ENCODE results near the gene ADCY2. TPM values are rescaled to one million over a fixed set of nuclear protein-coding genes. Genes with fewer than 3 reads are reported as not detected.

Gene ADCY2
- total and polyA plus RNA-seq, 2 of the 13 experiments (the other 11 are each of a cell fraction or from before 2014, with no cell fraction given), result not detected

- Histone ChIP-seq H3K79me2 (ENCODE audit: insufficient read depth, low read length) (no peaks in the 10 kb centered on the region), H4K20me1 (ENCODE audit: insufficient read depth, low read length) (no peaks in the 10 kb centered on the region), H3K27me3 (ENCODE audit: control insufficient read depth in 1 of 2, insufficient read depth in 2 of 2, low read length in 2 of 2) (peaks cover 0 to 30% of the 10 kb centered on the region in 2 experiments; a peak in 3 of 5 replicates), H3K27ac (ENCODE audit: extremely low read length, insufficient read depth, low read length) (no peak overlapping the region), H3K4me3 (replicated peaks in 1 of 3; ENCODE audit: insufficient read depth in 1 of 3, low read depth in 2 of 3, low read length in 3 of 3) (no peak overlapping the region), H3K9me3 (ENCODE audit: low read length) (no peaks in the 10 kb centered on the region), H3K36me3 (replicated peaks in 1 of 2; ENCODE audit: control insufficient read depth in 1 of 2, insufficient read depth in 2 of 2, low read length in 2 of 2) (no peaks in the 10 kb centered on the region), H3K4me2 (ENCODE audit: low read depth, low read length) (no peak overlapping the region), H2AFZ (ENCODE audit: low read length) (no peak overlapping the region), H3K4me1 (ENCODE audit: insufficient read depth, low read length) (no peaks in the 10 kb centered on the region), H3K9ac (ENCODE audit: insufficient read depth, low read depth, low read length) (no peak overlapping the region)
- TF ChIP-seq ZKSCAN8 (CRISPR knock-in tag; IDR thresholded peaks at IDR 0.05; ENCODE audit: borderline replicate concordance), result no peak
- no peak for TF ChIP-seq E2F2 (CRISPR knock-in tag; IDR thresholded peaks at IDR 0.05; ENCODE audit: borderline replicate concordance)
- no peak for TF ChIP-seq PRDM4 (CRISPR knock-in tag; IDR thresholded peaks at IDR 0.05; ENCODE audit: borderline replicate concordance)
- 0 out of 2 replicates have a peak, but pooled peaks have one; percentile 54 for TF ChIP-seq ZNF891 (CRISPR knock-in tag; IDR thresholded peaks at IDR 0.05)
- TF ChIP-seq ZNF646 (CRISPR knock-in tag; IDR thresholded peaks at IDR 0.05), result no peak
- no peak for TF ChIP-seq REL (CRISPR knock-in tag; conservative IDR thresholded peaks at IDR 0.05)
- ATAC-seq, result no peak; the same call in 1 of the 3 replicates
- ChIA-PET CTCF (ENCODE audit: low intra/inter-chr PET ratio, low total read pairs) (interaction anchor here (1.2 kb wide), 1 partner anchor 556 kb away, joined by 3 read pairs; no protein-coding TSS in a partner anchor), POLR2A (no interaction called here)
- BruUV-seq (replicated peaks), result no TSS peak
- WGBS (ENCODE audit: low lambda C conversion rate), result 50% methylated on average over 2 of the region's 9 CpGs
- intact Hi-C loops (cut with micrococcal nuclease; ENCODE audit: unreplicated experiment) (no loop called here), in situ Hi-C loops (cut with HindIII; ENCODE audit: extremely low pct_ligation_motif_present, low pct_unique_long_range_greater_than_20kb) (no loop called here)
- DNase-seq (ENCODE audit: low spot score), result no peak
- no peak for FAIRE-seq
Measured at GRCh38 chr5:7816535-7816901, 420.6 kb downstream of the ADCY2 start.
